Natural killer cell treated with Interleukin-12 subunit alpha and Interleukin-12 subunit beta and Interleukin-15 and Interleukin-18, amount 100 ng/mL, for 72 hours (primary cell): Measurements from ENCODE around the gene SRGN. TPM values are rescaled to one million over a fixed set of nuclear protein-coding genes. Genes with fewer than 3 reads are reported as not detected.

Experiments
- ATAC-seq, 2 donors: fragments of 150-1000 bp; cut with Tn5 transposase in 1 of 2; sonication (Bioruptor Pico), chemical (Tn5 transposase) in 1 of 2; 2 replicates each; pipeline ENCODE4 v1.10.0; 2021
- DNase-seq: peaks from one replicate; pipeline ENCODE4 v3.0.0; 2022; ENCODE audit warnings: low spot score
- H3K27ac Mint-ChIP-seq, 2 donors: 1 replicate in 1 of 2; 2 replicates in 1 of 2; pipeline ENCODE4 v1.8.0; 2022; ENCODE audit warnings: mixed read lengths in 2 of 2, mild to moderate bottlenecking in 1 of 2, moderate library complexity in 1 of 2
- H3K27me3 Mint-ChIP-seq, 2 donors: 1 replicate in 1 of 2; 2 replicates in 1 of 2; pipeline ENCODE4 v1.8.0; 2022; ENCODE audit warnings: mixed read lengths in 2 of 2
- H3K36me3 Mint-ChIP-seq: one replicate; pipeline ENCODE4 v1.8.0; 2022; ENCODE audit warnings: mixed read lengths
- H3K4me1 Mint-ChIP-seq, 2 donors: 1 replicate in 1 of 2; 2 replicates in 1 of 2; pipeline ENCODE4 v1.8.0; 2022; ENCODE audit warnings: low read depth in 2 of 2, mixed read lengths in 2 of 2, mild to moderate bottlenecking in 1 of 2
- H3K4me3 Mint-ChIP-seq: one replicate; pipeline ENCODE4 v1.8.0; 2022; ENCODE audit warnings: mixed read lengths
- H3K9me3 Mint-ChIP-seq: 2 replicates; pipeline ENCODE4 v1.8.0; 2022; ENCODE audit warnings: mixed read lengths
- total RNA-seq, 2 donors: library from RNA; stranded (reverse); gene quantifications; one replicate each; pipeline ENCODE4 v1.2.3, GENCODE V29; 2022

SRGN gene
- total RNA-seq, 2 donors from 2014 or later, result 268 to 486 TPM

DNA sequence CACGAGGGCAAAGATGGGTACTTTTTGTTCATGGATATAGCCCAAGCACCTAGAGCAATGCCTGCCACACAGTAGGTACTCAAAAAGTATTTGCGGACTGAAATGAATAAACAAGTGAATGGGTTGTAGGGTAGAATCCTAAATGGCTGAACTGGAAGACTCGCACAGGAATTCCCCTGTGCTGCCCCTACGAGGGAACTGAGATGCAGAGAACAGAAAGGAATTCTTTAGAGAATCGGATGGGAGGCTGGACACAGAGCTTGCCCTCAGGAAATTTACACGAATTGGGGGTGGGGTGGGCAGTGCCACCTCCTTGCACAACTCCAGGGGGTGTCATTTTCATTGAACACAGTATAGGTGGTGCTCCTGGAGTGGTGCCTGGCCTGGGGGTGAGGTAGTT, 35.2 kb upstream of the SRGN start:
- Mint-ChIP-seq H3K4me1 (peaks cover 66 to 67% of the 10 kb centered on the region in 2 donors), H3K27ac (peak overlapping the region; percentile 42 to 81), H3K4me3 (peak overlapping the region; percentile 8), H3K36me3 (no peaks in the 10 kb centered on the region), H3K27me3 (no peaks in the 10 kb centered on the region), H3K9me3 (no peaks in the 10 kb centered on the region)
- DNase-seq (no peak), ATAC-seq (no peak)

DNA sequence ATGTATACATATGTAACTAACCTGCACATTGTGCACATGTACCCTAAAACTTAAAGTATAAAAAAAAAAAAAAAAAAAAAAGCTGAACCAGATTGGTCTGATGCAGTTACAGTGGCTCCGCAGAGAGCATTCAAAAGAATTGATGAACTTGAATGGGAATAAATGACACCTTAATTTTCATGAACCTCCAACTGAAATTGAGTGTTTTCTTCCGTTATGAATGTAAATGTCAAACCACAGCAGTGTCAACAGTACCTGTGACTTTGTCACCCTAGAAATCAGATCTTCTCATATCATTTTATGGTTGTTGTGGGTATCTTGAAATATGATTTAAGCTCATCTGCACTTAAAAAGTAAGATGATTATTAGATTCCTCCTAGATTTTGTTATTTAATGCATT, 32.7 kb upstream of the SRGN start:
- Mint-ChIP-seq H3K27ac (peak overlapping the region; percentile 87 to 97), H3K36me3 (no peaks in the 10 kb centered on the region), H3K9me3 (no peaks in the 10 kb centered on the region), H3K4me3 (peak overlapping the region; percentile 88), H3K27me3 (no peaks in the 10 kb centered on the region), H3K4me1 (peaks cover 55 to 60% of the 10 kb centered on the region in 2 donors)
- ATAC-seq (peak; percentile 51 to 56), DNase-seq (no peak)

DNA sequence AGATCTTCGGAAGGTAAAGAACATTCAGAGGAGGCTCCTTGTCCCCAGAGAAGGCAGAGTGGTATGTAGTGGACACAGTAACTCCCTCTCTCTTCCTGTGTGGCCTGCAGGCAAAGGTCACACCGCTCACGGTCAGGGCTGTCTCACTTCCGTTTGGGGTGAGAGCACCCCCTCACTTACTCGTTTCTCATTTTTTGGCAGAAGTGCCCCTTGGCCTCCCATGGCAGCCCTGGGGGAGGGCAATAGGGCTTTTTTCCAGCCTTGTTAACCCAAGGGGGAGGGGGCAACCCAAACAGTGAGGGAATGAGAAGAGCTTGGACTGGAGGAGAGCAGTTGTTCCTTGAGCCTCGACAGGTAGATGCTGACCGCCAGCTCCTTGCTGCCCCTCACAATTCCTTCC, 31.8 kb upstream of the SRGN start:
- Mint-ChIP-seq H3K9me3 (no peaks in the 10 kb centered on the region), H3K4me3 (peak overlapping the region; percentile 88), H3K4me1 (peaks cover 55 to 60% of the 10 kb centered on the region in 2 donors), H3K36me3 (no peaks in the 10 kb centered on the region), H3K27ac (peak overlapping the region; percentile 87 to 97), H3K27me3 (no peaks in the 10 kb centered on the region)
- peak; percentile 75 for DNase-seq
- ATAC-seq, result peak; percentile 67 to 69

DNA sequence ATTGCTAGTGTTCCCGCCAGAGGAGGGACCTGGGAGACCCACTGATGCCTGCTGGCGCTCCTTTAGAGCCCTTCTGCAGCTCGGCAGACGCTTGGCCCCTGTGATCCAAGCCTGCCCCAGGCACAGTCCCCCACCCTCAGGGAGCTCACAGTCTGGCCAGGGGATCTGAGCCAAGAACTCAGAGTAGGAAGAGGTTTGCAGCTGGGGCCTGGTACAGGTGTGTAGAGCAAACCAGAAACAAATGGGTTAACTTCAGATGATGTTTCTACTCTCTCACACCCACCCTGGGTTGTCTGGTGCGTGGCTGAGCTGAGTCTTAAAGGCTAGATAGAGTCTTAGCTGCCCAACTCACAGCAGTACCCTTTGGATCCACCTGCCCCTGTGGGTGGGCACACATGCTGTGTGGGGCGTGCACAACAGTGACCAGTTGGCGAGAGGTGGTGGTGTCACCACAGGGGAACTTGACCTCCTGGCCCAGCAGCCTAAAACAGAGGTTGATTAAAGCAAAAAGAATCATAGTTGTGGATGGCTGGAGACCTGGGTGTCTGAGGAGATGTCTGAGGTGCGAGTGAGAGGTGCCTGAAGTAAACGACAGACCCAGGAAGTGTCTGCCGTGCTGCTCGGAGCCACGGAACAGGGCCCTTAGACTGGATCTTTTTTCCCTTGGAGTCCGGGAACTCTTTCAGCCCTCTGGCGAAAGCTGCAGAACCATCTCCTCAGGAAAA, 31.2 kb upstream of the SRGN start:
- peak overlapping the region; percentile 88 for H3K4me3 Mint-ChIP-seq
- H3K9me3 Mint-ChIP-seq, result no peaks in the 10 kb centered on the region
- H3K36me3 Mint-ChIP-seq, result no peaks in the 10 kb centered on the region
- H3K27me3 Mint-ChIP-seq, result no peaks in the 10 kb centered on the region
- H3K27ac Mint-ChIP-seq, result peak overlapping the region; percentile 87 to 97
- peaks cover 55 to 60% of the 10 kb centered on the region in 2 donors for H3K4me1 Mint-ChIP-seq
- no peak for ATAC-seq
- no peak for DNase-seq

DNA sequence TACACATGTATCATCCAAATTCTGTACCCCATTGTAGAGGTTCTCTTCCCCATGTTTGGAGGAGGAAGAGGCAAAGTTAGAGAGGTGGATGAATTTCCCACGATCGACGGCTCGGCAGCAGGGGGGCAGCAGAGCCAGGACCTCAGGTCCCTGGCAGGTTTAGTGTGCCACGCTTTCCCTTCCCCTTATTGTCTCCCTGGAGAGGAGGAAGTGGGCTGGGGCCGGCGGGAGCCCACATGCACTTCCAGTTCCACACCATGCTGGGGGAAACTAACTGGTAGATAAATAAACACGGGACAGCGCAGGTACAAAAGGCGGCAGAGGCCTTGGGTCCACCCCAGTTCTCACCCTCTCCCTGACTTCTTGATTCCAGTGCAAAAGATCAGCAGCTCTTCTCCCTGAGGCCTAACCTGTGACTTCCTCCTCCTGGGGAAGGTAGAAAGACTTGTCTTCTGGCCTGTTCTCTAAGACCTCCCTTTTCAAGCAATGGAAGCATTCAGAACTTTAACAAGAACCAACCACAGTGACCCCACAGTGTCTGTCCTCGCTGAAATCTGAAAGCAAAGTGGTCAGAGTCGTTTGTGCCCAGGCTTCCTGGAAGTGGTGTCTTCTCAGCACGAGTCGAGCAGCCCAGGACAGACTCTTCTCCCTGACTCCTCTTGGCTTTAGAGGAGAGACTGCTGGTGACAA, 30.5 kb upstream of the SRGN start:
- peak overlapping the region; percentile 87 to 97 for H3K27ac Mint-ChIP-seq
- no peak for DNase-seq
- no peaks in the 10 kb centered on the region for H3K27me3 Mint-ChIP-seq
- H3K36me3 Mint-ChIP-seq, result no peaks in the 10 kb centered on the region
- H3K9me3 Mint-ChIP-seq, result no peaks in the 10 kb centered on the region
- H3K4me1 Mint-ChIP-seq, result peaks cover 55 to 61% of the 10 kb centered on the region in 2 donors
- peak; percentile 54 to 65 for ATAC-seq
- peak overlapping the region; percentile 88 for H3K4me3 Mint-ChIP-seq

DNA sequence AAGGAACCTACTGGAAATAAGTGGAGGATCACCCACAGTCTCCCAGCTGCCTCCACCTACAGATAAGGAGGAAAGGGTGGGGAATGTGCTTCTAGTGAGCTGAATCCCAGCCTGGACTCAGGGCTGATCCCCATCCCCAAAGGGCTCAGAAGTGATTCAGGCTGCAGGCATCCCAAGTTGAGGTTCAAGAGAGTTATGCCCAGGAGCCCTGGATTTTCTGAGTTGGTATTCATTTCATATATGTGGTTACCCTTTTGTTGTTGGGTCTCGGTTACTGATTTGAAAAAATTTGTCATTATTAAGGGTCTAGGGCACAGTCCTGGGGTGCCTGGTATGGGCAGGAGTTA, 30.0 kb upstream of the SRGN start:
- H3K4me3 Mint-ChIP-seq, result peak overlapping the region; percentile 88

DNA sequence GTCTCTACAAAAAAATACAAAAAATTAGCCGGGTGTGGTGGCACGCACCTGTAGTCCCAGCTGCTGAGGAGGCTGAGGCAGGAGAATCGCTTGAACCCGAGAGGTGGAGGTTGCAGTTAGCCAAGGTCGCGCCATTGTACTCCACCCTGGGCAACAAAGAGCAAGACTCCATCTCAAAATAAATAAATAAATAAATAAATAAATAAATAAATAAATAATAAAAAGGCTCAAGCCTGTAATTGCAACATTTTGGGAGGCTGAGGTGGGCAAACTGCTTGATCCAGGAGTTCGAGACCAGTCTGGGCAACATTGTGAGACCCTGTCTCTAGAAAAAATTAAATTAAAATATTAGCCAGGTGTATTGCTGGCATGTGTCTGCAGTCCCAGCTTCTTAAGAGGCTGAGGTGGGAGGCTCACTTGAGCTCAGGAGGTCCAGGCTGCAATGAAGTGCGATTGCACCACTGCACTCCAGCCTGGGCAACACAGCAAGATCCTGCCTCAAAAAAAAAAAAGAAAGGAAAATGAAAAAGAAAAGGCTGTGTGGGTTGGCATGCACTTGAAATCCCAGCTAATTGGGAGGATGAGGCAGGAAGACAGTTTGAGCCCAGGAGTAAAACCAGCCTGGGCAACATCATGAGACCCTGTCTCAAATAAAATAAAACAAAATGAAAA, 27.6 kb upstream of the SRGN start:
- ATAC-seq, result no peak
- Mint-ChIP-seq H3K4me1 (peaks cover 51 to 53% of the 10 kb centered on the region in 2 donors), H3K9me3 (no peaks in the 10 kb centered on the region), H3K4me3 (no peak overlapping the region), H3K36me3 (no peaks in the 10 kb centered on the region), H3K27me3 (no peaks in the 10 kb centered on the region), H3K27ac (no peak overlapping the region)
- DNase-seq, result no peak

More for the DNA sequence above, 30.0 kb upstream of the SRGN start:
- peak overlapping the region; percentile 87 to 97 for H3K27ac Mint-ChIP-seq
- H3K9me3 Mint-ChIP-seq, result no peaks in the 10 kb centered on the region
- H3K4me1 Mint-ChIP-seq, result peaks cover 50 to 55% of the 10 kb centered on the region in 2 donors
- ATAC-seq, result no peak
- no peak for DNase-seq
- H3K36me3 Mint-ChIP-seq, result no peaks in the 10 kb centered on the region
- H3K27me3 Mint-ChIP-seq, result no peaks in the 10 kb centered on the region

DNA sequence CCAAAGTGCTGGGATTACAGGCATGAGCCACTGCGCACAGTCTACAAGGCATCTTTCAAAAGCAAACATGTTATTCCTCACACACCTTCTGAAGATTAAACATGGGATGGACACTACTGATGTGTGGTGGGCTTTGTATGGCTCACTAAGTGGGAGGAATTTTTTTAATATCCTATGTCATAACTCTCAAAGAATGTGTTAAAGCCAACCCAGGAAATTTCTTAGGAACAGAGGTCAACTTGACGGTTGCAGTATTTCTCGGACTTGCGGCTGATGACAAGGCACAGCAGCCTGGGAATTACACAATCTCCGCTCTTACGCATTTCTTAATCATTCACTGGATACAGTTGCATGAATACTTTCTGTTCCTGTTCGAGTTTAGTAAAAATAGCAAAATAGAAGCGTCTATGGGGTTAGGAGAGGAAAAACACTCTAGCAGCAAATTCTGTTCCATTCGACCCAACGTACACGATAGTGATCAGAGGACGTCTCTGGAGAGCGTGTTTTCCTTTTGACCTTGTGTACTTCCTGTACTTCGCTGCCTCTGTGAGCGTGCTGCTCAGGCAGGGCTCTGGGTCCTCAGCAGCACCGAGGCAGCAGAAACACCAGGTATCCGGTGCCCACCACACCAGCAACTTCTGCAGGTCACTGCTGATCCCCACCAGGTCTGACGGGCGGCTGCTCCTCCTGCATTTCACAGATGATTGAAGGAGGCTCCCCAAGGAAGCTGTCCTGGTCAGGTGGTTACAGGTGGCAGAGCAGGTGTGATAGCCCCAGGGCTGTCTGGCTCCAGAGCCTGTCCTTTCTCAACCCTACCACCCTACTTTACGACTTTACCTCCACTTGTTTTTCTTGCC, 26.4 kb upstream of the SRGN start:
- Mint-ChIP-seq H3K36me3 (peaks cover 4% of the 10 kb centered on the region), H3K4me1 (peaks cover 50 to 53% of the 10 kb centered on the region in 2 donors), H3K4me3 (peak overlapping the region; percentile 76), H3K27ac (peak overlapping the region; percentile 81 to 89), H3K27me3 (no peaks in the 10 kb centered on the region), H3K9me3 (no peaks in the 10 kb centered on the region)
- peak; percentile 73 for DNase-seq
- ATAC-seq, result peak; percentile 68 to 71

DNA sequence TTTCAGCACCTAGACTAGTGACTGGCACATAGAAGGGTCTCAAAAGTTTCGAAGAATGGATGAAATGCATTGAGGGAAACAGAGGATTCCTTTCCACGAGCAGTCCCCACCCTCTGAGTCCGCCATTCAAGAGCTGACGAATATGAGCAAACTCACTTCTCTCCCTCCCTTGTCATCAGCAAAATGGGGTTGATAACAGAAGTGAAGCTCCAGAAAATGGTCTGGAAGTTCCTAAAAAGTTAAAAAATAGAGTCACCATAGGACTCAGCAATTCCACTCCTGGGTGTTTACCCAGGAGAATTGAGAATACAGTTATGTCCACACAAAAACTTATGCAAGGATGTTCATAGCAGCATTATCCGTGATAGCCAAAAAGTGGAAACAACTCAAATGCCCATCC, 25.0 kb upstream of the SRGN start:
- H3K4me1 Mint-ChIP-seq, result peaks cover 36 to 39% of the 10 kb centered on the region in 2 donors
- H3K27me3 Mint-ChIP-seq, result no peaks in the 10 kb centered on the region
- DNase-seq, result no peak
- ATAC-seq, result no peak
- no peak overlapping the region for H3K4me3 Mint-ChIP-seq
- H3K36me3 Mint-ChIP-seq, result peaks cover 4% of the 10 kb centered on the region
- H3K27ac Mint-ChIP-seq, result peak overlapping the region; percentile 81 to 89
- H3K9me3 Mint-ChIP-seq, result no peaks in the 10 kb centered on the region

DNA sequence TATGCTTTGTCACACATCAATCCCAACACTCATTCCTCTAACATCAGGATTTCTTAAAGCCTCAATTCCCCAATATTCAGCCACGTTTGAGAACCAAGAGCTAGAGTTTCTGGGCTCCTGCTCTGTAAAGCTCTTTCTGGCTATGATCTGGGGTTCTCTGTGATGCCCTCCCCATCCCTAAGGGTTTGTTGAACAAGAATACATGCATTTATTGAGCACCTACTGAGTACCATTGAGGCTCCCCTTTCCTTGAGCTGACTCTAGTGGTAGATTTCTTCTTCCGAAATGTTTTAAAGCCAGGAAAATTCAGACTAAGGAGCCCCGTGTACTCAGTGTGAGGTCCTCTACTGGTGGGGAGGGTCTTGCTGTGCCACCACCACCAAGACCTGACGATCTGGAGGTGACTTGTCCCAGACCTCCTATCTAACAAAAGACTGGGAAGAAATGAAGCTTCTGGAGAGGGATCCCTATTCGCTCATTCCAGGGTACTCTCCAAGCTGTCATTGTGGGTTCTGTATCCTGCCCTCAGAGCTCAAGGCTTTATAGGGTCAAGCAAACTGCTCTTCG, 23.1 kb upstream of the SRGN start:
- H3K9me3 Mint-ChIP-seq, result no peaks in the 10 kb centered on the region
- peaks cover 31 to 33% of the 10 kb centered on the region in 2 donors for H3K4me1 Mint-ChIP-seq
- H3K4me3 Mint-ChIP-seq, result peak overlapping the region; percentile 85
- peaks cover 4% of the 10 kb centered on the region for H3K36me3 Mint-ChIP-seq
- peak overlapping the region; percentile 94 for H3K27ac Mint-ChIP-seq
- no peaks in the 10 kb centered on the region for H3K27me3 Mint-ChIP-seq
- ATAC-seq (no peak), DNase-seq (no peak)

DNA sequence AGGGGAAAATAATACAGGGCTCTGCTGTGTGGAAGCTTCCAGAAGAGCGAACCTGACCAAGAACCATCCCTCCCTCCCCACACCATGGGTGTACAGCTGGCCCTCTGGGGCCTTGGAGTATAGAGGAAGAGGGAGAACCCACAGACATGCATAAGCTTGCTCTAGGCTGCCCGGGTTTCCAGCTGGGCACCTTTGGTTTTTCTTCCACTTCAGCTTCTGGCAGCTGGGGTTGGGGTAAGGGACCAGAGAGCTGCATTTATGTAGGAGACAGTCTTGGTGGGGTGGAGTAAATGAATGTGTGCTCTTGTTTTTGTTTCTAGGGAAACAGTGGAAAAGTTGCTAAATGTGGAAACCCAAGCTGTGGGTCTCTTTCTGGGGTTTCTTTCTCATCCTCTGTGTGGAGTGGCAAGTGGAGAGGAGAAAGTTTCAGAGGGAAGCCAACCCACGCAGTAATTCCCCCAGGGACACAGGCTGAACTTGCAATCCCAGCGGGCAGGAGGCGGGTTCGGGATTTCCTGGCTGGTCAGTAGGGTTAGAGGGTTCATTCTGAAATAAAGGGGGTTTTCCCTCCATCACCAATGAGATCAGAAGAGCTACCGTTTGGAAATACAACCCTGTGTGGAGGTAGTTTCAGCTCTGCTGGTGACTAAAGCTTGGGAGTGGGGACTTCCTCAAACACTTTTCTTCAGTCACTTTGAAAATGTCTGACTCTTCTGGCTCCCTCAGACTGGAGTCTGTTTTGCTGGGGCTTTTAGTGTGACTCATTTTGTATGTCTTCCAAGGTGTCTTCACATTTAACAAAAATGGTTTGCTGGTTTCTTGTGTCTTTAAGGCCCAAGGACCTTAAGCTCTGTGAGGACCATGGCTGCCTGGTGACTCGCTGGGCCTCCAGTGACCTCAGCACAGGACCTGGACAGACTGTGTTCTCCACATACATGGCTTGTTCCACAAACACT, 22.2 kb upstream of the SRGN start:
- Mint-ChIP-seq H3K4me3 (peak overlapping the region; percentile 85), H3K27me3 (no peaks in the 10 kb centered on the region), H3K27ac (peak overlapping the region; percentile 94), H3K4me1 (peaks cover 31 to 33% of the 10 kb centered on the region in 2 donors), H3K9me3 (no peaks in the 10 kb centered on the region), H3K36me3 (peaks cover 4% of the 10 kb centered on the region)
- DNase-seq (peak; percentile 81), ATAC-seq (peak; percentile 83 to 86)

DNA sequence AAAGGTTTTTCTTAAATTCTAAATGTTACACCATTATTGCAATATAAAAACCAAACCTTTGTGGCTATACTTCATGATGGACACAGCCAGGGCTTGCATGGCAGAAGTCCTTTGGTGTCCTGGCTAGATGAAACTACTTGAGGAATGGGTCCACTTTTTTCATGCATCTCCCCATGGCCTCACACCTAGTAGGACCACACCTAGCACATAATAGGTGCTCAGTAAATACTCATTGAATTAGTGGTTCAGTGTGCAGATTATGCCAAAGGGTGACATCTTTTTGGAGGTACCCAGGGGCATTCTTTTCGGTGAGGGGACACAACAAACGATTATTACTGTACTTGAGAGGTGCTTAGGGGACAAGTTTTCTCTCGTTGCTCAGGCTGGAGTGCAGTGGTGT, 20.7 kb upstream of the SRGN start:
- H3K36me3 Mint-ChIP-seq, result peaks cover 4% of the 10 kb centered on the region
- ATAC-seq (no peak), DNase-seq (no peak)
- H3K4me3 Mint-ChIP-seq, result no peak overlapping the region
- H3K9me3 Mint-ChIP-seq, result no peaks in the 10 kb centered on the region
- H3K27ac Mint-ChIP-seq, result peak overlapping the region in 1 of 2 donors; percentile 28
- H3K27me3 Mint-ChIP-seq, result no peaks in the 10 kb centered on the region
- H3K4me1 Mint-ChIP-seq, result peaks cover 21 to 22% of the 10 kb centered on the region in 2 donors
